ENCODE data around the gene S1PR4. TPM values are rescaled to one million over a fixed set of nuclear protein-coding genes. Genes with fewer than 3 reads are reported as not detected.

Gene S1PR4
- total and polyA plus RNA-seq, 9 of the 15 experiments (the other 6 are each of a cell fraction or from before 2014, with no cell fraction given), result 0.27 TPM; not detected in 8

GRCh38 chr19:3154957-3155736 lies 23.4 kb upstream of the S1PR4 start (continued):
- TF ChIP-seq, protein P1, sequence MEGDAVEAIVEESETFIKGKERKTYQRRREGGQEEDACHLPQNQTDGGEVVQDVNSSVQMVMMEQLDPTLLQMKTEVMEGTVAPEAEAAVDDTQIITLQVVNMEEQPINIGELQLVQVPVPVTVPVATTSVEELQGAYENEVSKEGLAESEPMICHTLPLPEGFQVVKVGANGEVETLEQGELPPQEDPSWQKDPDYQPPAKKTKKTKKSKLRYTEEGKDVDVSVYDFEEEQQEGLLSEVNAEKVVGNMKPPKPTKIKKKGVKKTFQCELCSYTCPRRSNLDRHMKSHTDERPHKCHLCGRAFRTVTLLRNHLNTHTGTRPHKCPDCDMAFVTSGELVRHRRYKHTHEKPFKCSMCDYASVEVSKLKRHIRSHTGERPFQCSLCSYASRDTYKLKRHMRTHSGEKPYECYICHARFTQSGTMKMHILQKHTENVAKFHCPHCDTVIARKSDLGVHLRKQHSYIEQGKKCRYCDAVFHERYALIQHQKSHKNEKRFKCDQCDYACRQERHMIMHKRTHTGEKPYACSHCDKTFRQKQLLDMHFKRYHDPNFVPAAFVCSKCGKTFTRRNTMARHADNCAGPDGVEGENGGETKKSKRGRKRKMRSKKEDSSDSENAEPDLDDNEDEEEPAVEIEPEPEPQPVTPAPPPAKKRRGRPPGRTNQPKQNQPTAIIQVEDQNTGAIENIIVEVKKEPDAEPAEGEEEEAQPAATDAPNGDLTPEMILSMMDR (IDR thresholded peaks at IDR 0.05 in 2 of 3, conservative IDR thresholded peaks at IDR 0.05 in 1 of 3; ENCODE audit: insufficient read depth in 2 of 3, low read depth in 1 of 3, low read length in 3 of 3), result no peak
- TF ChIP-seq LARP7 (IDR thresholded peaks at IDR 0.05), result peak; percentile 70; the same call in 1 of the 2 replicates
- 0 out of 2 replicates have a peak, but pooled peaks have one; percentile 24 for TF ChIP-seq ZNF140 (CRISPR knock-in tag; IDR thresholded peaks at IDR 0.05)
- TF ChIP-seq MEF2A (IDR thresholded peaks at IDR 0.05; ENCODE audit: control insufficient read depth, low read depth, low read length), result no peak
- TF ChIP-seq, protein P2, sequence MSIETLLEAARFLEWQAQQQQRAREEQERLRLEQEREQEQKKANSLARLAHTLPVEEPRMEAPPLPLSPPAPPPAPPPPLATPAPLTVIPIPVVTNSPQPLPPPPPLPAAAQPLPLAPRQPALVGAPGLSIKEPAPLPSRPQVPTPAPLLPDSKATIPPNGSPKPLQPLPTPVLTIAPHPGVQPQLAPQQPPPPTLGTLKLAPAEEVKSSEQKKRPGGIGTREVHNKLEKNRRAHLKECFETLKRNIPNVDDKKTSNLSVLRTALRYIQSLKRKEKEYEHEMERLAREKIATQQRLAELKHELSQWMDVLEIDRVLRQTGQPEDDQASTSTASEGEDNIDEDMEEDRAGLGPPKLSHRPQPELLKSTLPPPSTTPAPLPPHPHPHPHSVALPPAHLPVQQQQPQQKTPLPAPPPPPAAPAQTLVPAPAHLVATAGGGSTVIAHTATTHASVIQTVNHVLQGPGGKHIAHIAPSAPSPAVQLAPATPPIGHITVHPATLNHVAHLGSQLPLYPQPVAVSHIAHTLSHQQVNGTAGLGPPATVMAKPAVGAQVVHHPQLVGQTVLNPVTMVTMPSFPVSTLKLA (conservative IDR thresholded peaks at IDR 0.05), result peak; percentile 63 to 80
- TF ChIP-seq FOSL1 (tag; conservative IDR thresholded peaks at IDR 0.05), result peak; percentile 99
- 0 out of 2 replicates have a peak, but pooled peaks have one; percentile 50 for TF ChIP-seq ATF4 (CRISPR knock-in tag; IDR thresholded peaks at IDR 0.05)
- peak; percentile 84 for TF ChIP-seq TRIM28 (IDR thresholded peaks at IDR 0.05)
- TF ChIP-seq, protein P3, sequence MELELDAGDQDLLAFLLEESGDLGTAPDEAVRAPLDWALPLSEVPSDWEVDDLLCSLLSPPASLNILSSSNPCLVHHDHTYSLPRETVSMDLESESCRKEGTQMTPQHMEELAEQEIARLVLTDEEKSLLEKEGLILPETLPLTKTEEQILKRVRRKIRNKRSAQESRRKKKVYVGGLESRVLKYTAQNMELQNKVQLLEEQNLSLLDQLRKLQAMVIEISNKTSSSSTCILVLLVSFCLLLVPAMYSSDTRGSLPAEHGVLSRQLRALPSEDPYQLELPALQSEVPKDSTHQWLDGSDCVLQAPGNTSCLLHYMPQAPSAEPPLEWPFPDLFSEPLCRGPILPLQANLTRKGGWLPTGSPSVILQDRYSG (tag; conservative IDR thresholded peaks at IDR 0.05; ENCODE audit: low read depth), result no peak
- TF ChIP-seq, protein P4, sequence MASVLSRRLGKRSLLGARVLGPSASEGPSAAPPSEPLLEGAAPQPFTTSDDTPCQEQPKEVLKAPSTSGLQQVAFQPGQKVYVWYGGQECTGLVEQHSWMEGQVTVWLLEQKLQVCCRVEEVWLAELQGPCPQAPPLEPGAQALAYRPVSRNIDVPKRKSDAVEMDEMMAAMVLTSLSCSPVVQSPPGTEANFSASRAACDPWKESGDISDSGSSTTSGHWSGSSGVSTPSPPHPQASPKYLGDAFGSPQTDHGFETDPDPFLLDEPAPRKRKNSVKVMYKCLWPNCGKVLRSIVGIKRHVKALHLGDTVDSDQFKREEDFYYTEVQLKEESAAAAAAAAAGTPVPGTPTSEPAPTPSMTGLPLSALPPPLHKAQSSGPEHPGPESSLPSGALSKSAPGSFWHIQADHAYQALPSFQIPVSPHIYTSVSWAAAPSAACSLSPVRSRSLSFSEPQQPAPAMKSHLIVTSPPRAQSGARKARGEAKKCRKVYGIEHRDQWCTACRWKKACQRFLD (CRISPR knock-in tag; IDR thresholded peaks at IDR 0.05), result peak; percentile 35; the same call in 1 of the 2 replicates
- peak; percentile 93 for TF ChIP-seq POLR2H (tag; IDR thresholded peaks at IDR 0.05; ENCODE audit: low read depth)
- peak; percentile 77 for TF ChIP-seq ZNF24 (IDR thresholded peaks at IDR 0.05)
- TF ChIP-seq NFYB (IDR thresholded peaks at IDR 0.05; ENCODE audit: extremely low read depth, insufficient read length), result no peak
- peak; percentile 65 for TF ChIP-seq TEAD4 (IDR thresholded peaks at IDR 0.05; ENCODE audit: low read length)
- TF ChIP-seq TEAD4 (CRISPR knock-in tag; IDR thresholded peaks at IDR 0.05; ENCODE audit: borderline replicate concordance), result no peak
- peak; percentile 70; the same call in 1 of the 2 replicates for TF ChIP-seq PHF8 (IDR thresholded peaks at IDR 0.05; ENCODE audit: borderline replicate concordance, low read length)
- TF ChIP-seq TAF1 (IDR thresholded peaks at IDR 0.05; ENCODE audit: control insufficient read depth, extremely low read depth, insufficient read depth, low read length, severe bottlenecking), result peak; percentile 54
- TF ChIP-seq KDM5B (IDR thresholded peaks at IDR 0.05; ENCODE audit: insufficient replicate concordance, low read depth, low read length), result peak; percentile 83

Measured in K562 (cell line).